Bronchial epithelial cell (primary cell): Measurements from ENCODE around the gene RYR2. TPM values are rescaled to one million over a fixed set of nuclear protein-coding genes. Genes with fewer than 3 reads are reported as not detected.

Experiments
- DNase-seq: peaks from one replicate; pipeline ENCODE4 v3.0.0-alpha.2; 2010; ENCODE audit warnings: low read depth
- FAIRE-seq: peaks from 2 replicates; lab custom pipeline; 2011; peaks lifted over from hg19 to GRCh38; lab: Jason Lieb, UNC
- H3K27me3 ChIP-seq: 2 replicates; pipeline ENCODE4 v1.5.1; 2011; ENCODE audit warnings: low read length; ENCODE audit not compliant: control insufficient read depth, insufficient read depth
- H3K36me3 ChIP-seq: 2 replicates; pipeline ENCODE4 v1.5.1; 2011; ENCODE audit warnings: low read length; ENCODE audit not compliant: control insufficient read depth, insufficient read depth
- H3K4me3 ChIP-seq: 2 replicates; pipeline ENCODE4 v1.5.1; 2011; ENCODE audit warnings: mild to moderate bottlenecking, low read depth, low read length, control low read depth
- total RNA-seq: library from RNA; depleted of rRNA; stranded (reverse); fragments of >200 nt; gene quantifications from 2 replicates; pipeline ENCODE4 v1.2.1, GENCODE V29; 2014
- TF ChIP-seq, protein P1 (sequence below): IDR thresholded peaks from 2 replicates; pipeline ENCODE4 v1.5.1; 2011; ENCODE audit warnings: mild to moderate bottlenecking, moderate library complexity, low read length, control low read depth, inconsistent platforms; ENCODE audit not compliant: insufficient read depth, severe bottlenecking

The RYR2 gene
- total RNA-seq, 1 donor from 2014 or later, result not detected

DNA sequence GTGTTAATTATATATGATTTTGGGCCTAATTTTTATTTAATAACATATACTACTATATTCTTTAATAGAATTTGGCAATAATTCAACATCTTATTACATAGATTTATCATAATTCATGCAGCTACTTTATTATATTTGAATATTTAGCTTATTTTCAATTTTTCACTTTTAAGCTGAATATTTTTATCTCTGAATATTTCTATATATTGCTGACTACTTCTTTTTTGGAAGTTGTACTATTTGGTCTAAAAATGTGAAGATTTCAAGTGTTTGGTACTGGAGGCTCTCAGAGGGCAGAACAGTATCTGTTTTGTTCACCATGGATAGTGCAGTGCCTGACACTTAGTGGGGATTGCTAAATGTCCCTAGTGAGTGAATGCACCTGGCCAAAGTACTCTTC lies 389.5 kb downstream of the RYR2 start:
- DNase-seq, result no peak
- no peak overlapping the region for H3K4me3 ChIP-seq
- no peaks in the 10 kb centered on the region for H3K27me3 ChIP-seq
- TF ChIP-seq, protein P1, sequence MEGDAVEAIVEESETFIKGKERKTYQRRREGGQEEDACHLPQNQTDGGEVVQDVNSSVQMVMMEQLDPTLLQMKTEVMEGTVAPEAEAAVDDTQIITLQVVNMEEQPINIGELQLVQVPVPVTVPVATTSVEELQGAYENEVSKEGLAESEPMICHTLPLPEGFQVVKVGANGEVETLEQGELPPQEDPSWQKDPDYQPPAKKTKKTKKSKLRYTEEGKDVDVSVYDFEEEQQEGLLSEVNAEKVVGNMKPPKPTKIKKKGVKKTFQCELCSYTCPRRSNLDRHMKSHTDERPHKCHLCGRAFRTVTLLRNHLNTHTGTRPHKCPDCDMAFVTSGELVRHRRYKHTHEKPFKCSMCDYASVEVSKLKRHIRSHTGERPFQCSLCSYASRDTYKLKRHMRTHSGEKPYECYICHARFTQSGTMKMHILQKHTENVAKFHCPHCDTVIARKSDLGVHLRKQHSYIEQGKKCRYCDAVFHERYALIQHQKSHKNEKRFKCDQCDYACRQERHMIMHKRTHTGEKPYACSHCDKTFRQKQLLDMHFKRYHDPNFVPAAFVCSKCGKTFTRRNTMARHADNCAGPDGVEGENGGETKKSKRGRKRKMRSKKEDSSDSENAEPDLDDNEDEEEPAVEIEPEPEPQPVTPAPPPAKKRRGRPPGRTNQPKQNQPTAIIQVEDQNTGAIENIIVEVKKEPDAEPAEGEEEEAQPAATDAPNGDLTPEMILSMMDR, result no peak
- no peak for FAIRE-seq
- H3K36me3 ChIP-seq, result no peaks in the 10 kb centered on the region

DNA sequence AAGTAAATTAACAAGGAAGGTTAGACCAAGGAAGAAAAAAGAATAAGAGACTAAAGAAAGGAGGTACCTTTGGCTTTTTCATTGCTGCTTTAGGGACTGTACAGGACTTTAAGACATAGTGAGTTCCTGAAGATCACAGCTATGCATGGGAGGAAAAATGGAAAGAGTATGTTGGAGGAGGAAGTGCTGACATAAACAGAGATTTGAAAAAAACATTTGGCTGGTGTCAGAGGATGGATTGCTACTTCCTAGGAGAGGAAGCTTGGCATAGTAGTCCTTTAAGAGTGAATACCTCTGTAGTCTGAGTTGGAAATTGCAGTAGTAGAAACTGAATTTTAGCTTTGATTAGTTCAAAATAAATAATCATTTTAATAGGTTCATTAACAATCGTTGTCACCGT lies 398.4 kb downstream of the RYR2 start:
- no peak overlapping the region for H3K4me3 ChIP-seq
- TF ChIP-seq, protein P1, result no peak
- DNase-seq, result no peak
- FAIRE-seq, result no peak
- H3K27me3 ChIP-seq, result no peaks in the 10 kb centered on the region
- H3K36me3 ChIP-seq, result no peaks in the 10 kb centered on the region

DNA sequence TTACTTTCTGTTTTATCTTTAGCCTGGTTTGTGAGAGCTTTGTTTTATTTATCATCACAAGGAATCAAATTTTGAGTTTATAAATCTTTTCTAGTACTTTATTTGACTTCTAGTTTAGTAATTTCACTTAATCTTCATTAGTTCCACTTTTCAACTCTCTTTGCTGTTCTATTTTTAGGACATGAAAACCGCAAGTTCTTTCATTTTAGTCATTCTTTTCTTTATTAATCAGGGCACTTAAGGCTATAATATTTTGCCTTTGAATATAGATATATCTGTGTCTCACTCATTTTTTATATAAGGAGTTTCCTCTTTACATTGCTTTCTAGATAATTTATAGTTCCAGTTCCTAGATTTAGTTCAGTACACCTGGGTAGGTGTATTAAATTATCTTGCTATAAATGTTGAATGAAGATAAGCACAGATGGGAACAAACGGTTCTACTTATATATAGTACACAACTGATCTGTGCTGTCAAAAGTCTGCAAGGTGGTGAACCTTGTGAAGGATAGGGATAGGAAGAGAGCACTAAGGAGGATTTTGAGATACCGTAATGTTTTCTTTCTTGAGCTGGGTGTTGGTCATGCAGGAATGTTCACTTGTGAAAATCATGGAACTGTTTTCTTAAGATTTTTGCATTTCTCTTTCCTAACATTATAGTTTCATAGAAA lies 402.3 kb downstream of the RYR2 start:
- no peaks in the 10 kb centered on the region for H3K36me3 ChIP-seq
- H3K27me3 ChIP-seq, result no peaks in the 10 kb centered on the region
- FAIRE-seq (no peak), DNase-seq (no peak)
- TF ChIP-seq, protein P1, result no peak
- no peak overlapping the region for H3K4me3 ChIP-seq

DNA sequence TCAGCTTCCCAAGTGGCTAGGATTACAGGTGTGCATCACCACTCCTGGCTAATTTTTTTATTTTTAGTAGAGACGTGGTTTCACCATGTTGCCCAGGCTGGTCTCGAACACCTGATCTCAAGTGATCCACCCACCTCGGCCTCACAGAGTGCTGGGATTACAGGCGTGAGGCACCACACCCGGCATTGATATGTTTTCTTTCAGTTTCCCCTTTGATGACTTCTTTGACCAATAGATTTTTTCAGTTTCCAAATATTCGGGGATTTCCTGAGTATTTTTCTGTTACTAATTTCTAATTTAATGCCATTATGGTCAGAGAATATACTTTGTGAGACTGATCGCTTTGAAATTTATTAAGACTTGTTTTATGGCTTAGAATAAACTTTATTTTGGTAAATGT lies 406.1 kb downstream of the RYR2 start:
- no peak for DNase-seq
- Histone ChIP-seq H3K4me3 (no peak overlapping the region), H3K36me3 (no peaks in the 10 kb centered on the region), H3K27me3 (no peaks in the 10 kb centered on the region)
- TF ChIP-seq, protein P1, result no peak
- FAIRE-seq, result no peak

DNA sequence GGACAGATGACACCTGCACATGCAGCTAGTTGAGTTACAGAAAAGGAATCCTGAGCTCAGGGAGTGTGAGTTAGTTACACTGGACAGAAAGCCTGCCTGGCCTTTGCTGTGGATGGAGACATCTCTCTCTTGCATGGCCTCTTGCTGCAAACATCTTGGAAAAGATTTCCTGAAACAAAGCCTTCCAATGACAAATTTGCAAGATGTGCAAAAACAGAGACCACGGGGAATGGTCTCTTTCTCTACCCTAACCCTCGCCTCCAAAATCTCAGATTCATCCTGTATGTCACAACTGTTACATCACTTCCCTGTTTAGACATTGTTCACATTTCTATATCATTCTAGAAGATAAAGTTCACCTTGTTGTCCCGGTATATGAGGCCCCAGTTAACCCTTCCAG lies 415.6 kb downstream of the RYR2 start:
- no peak for DNase-seq
- no peak for FAIRE-seq
- Histone ChIP-seq H3K4me3 (no peak overlapping the region), H3K36me3 (no peaks in the 10 kb centered on the region), H3K27me3 (no peaks in the 10 kb centered on the region)
- TF ChIP-seq, protein P1, result no peak

DNA sequence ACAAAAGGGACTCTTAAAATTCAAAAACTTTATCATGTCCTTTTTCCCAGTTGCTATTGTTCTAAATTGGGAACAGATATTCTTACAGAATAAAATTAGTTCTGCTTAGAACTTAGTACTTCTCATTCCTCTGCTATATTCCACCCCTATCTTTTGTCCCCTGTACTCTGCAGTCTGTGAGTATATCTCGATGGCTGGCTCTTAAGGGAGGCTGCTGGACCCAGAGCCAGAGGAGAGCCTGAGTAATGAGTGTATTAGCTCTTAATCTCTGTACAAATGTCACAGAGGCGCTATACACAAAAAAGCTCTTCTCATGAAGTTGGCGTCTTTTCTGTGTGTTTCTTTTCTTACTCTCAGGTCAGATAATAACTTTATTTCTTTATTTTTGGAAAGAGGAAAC lies 425.3 kb downstream of the RYR2 start:
- no peak for DNase-seq
- no peak for FAIRE-seq
- Histone ChIP-seq H3K4me3 (no peak overlapping the region), H3K36me3 (no peaks in the 10 kb centered on the region), H3K27me3 (no peaks in the 10 kb centered on the region)
- TF ChIP-seq, protein P1, result no peak
